ENCODE results near the gene JAZF1.
"Not testable (repeated sequence)": the region's sequence is repeated elsewhere in the genome, so short reads cannot be mapped to it uniquely, and the experiment has no call there.

The JAZF1 gene

DNA sequence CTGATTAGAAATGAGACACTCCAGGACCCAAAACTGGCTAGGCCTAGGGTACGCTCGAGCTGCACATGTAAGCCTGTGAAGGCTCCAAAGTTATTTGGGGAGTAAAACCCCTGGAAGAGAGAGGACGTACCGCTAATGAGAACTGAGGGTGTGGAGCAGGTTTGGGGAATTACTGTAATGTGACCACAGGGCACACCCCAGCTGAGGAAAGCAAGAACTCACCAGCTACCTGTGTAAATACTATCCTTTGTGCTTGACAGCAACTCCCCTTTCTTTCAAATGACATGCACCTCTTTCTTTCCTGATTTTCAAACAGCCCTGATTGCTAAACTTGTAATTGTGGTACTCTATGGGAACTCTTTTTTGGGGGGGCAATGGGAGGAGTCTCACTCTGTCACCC, 147.2 kb downstream of the JAZF1 start:
- no peak for DNase-seq

DNA sequence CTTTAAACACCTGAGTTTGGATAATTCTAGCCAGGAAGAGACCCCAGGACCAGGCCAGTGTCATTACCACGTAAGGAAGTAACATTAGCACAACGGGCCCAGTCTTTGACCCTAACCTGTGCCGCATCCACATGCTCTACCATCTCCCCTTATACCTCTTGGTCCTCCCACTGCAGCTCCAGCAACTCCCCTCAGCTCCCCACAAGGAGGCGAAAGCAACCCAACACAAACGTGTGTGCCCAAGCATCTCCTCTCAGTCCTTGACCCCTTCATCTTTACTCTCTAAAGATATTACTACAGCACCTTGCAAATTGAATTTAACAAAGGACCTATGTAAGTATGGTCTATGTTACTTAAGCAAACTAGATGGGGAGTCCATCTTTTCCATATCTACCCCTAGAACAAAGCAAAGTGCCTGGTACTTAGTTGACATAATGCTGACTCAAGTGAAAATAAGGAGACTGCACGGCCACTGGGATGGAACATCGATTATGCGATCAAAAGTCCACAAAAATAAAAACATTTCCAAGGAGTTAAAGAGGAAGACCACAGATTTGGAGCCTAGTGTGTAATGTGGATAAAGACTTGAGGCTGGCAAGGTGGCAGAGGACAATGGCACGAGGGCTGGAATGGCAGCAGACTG, 147.7 kb downstream of the JAZF1 start:
- DNase-seq: no peak

DNA sequence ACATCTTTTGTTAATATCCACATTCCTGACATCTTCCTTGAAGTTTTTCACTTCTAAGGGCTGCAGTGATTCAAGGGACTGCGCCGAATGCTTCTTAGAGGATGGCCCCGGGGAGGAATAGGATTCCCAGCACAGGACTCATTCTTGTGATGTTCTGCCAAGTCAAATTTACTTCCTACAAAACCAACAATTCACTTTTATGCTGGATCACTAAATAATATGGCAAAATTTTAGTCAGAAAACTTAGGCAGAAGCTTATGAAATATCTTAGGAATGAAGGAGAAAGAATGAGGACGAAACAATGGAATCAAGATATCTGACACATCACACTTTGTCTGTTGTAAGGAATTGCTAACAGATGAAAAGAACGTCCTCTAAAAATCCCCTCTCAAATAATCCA, 151.5 kb downstream of the JAZF1 start:
- DNase-seq: no peak

DNA sequence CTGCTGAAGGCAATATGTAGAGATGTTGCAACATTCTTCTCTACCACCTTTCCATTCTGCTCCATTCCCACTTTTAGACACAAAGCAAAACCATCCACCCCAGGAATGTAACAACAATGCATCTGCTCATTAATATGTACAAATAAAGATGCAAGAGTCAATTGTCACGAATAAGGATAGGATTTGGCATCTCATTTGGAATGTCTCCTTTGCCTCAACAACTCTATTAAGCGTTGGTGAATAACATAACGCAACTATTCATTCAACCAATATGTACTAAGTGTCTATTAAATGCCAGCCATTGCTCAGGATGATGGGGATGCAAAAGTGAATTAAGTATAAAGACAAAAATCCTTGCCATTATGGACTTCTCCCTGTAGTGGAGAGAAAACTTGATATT, 152.1 kb downstream of the JAZF1 start:
- no peak for DNase-seq

DNA sequence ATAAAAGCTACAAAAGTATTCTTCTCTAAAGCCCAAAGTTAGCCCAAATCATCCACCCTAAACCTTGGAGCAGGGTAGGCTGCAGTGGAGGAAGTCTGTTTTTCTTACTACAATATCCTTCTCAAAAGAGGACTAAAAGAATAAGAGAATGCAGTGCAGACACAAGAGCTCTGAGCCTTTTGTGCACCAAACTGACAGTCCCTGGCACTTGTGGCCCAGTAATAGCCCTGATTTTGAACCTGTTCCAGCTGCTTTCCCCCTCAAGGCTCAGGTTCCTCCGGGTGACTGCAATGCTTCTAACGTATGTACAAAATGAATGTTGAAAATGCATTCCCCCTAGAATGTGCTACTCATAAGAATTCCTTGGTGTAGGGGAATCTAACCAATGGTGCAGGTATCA, 154.4 kb downstream of the JAZF1 start:
- DNase-seq: no peak

DNA sequence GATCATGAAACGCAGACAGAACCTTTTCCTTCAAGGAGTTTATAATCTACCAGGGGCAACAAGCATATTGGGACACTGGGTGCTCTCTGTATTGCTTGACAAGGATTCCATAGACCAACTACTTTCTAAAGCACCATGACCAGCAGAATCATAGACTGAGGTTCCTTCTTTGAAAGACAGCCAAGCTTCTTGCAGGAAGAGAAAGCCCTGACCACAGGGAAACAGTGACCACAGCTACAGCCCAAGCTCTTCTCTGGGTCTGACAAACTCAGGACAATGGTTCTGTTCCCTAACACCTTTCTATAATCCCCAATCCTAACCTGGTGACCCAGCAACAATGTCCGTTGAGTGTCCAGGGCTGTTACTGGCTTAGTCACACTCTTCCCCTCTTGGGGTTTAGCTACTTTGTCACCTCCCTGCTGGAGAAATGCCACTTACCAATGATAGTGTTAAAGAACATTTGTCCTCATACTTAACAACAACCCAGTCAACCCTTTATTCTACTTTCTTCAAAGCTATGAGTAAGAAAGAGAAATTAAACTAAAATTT, 155.7 kb downstream of the JAZF1 start:
- DNase-seq: no peak

DNA sequence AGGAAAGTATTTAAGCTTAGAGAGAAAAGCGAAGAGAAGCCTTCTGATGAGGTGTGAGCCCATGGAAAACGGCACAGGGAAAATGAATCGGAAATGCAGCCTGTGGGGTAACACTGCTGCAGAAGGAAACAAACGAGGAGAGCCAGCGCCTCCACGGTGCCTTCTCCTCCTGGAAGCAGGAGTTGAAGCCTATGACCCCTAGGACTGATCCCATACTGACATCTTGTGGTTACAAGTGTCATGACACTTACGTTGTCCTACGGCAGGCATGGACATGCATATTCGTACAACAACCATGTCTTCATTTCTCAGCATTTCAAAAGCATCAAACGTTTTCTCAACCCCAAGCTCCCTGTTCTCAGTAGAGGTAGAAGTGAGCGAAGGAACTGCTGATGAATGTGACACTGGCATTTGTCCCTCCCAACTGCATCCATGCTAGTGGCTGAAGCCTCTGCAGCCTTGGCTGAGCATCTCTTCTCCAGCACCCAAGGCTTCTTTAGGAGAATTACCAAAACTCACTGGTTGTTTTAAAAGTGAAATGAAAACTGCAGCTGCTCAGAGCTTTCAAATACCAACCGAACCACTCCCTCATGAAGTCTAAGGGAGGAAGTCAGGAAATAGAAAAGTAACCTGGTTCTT, 160.2 kb downstream of the JAZF1 start:
- DNase-seq: no peak

DNA sequence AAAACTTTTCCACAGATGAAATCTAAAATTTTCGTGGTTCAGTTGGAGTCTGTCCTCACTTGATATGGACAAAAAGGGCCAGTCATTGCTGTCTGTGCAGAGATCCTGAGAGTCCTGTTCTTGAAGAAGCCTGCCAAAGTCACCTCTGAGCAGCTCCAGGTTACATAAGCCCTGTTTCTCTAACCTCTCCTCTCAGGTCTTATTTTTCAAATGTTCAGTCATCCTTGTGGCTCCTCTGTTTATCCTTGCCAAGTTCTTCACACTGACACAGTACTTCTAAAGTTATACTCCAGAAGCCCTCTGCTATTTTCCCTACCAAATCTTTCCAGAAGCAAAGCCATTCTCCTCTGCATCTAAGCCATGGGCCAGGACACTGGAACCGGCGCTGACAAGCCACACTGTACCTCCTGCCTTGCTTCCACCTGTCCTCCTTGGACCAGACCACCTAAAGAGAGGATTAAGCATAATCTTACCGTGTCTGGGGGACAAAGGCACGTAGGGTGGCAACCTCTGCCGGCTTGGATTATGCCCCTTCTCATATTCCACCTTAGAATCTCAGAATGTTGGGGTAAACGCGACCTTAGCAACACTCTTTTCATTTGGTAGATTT, 161.6 kb downstream of the JAZF1 start:
- no peak for DNase-seq

DNA sequence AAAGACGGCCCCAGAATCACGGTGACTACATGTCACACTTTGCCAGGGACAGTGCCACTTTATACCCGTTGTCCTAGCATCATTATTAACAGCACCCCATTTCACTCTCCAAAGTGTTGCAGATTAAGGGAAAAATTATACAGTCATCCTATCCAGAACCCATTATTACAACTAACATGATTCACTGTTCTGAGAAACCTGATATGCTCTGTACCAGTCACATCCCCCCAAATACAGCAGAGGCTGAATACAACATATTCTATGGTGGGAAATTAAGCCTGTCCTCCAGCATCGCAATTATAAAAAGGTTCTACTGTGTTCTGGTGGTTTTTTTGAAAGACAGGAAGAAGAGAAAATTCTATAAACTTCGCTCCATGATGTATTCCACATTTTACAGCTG, 162.1 kb downstream of the JAZF1 start:
- no peak for DNase-seq

DNA sequence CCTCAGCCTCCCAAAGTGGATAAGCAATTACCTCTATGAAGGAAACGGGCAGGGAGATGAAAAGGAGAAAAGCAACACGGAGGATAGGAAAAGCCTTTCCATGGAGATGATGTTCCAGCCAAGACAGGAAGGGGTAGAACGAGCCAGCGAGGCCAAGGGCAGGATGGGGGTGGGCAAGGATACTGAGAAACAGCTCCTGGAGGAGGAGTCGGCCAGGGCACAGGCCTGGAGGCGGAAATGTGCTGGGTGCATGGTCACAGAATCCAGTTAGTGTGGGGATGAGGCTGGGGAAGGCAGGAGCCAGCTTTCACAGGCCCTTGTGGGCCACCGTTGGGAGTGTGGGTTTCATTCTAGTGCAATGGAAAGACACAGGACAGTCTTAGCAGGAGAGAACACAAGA, 162.6 kb downstream of the JAZF1 start:
- no peak for DNase-seq

DNA sequence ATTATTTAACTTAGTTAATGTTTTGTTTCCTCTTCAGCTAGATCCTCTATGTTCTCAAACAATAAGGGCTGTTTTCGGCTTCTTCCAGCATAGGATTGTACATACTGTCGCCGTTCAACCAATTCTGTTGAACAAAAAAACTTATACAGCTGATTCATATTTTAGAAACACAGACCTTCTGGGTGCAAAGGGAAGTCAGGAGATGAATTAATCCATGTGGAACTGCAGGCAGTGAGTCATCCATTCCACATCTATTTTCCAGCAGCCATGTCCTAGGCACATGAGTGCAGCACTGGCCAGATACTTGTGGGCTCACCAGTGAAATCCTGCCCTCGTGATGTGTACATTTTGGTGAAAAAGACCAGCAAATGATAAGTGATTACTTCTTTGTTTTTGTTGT, 163.2 kb downstream of the JAZF1 start:
- no peak for DNase-seq

DNA sequence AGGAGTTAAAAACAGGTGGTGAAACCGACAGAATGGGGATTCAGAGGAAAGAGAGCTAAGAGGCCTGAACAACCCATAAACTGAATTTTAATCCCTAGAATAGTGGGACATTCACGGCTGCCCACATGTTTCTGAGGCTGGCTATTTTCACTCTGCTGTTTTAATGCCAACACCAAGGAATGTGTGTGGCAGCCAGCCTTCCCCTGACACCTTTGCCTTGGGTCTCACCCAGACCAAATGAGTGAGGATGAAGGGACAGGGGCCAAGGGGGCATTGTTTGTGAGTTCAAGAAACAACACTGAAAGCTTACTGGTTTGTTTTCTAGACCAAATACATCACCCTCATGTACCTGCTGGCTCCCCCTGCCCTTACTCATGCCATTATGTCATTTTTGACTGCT, 164.3 kb downstream of the JAZF1 start:
- DNase-seq: no peak

DNA sequence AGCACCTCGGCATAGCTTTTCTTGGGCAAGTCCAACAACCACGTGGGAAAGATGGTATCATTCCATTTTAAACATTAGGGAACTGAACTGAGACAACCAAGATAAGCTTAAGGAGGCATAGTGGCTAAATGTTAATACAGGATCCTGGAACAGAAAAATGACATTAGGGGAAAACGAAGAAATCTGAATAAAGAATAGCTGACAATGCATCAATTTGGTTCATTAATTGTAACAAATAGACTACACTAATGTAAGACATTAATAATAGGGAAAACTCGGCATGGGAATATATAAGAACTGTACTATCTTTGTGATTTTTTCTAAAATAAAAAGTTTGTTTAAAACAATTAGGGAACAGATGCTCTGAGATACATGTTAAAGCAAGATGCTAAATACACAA, 165.4 kb downstream of the JAZF1 start:
- DNase-seq: no peak

DNA sequence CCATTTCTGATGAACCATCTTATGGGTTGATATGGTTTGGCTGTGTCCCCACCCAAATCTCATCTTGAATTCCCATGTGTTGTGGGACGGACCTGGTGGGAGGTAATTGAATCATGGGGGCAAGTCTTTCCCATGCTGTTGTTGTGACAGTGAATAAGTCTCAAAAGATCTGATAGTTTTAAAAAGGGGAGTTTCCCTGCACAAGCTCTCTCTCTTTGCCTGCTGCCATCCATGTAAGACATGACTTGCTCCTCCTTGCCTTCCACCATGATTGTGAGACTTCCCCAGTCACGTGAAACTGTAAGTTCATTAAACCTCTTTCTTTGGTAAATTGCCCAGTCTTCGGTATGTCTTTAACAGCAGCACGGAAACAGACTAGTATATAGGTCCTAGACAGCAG, 166.3 kb downstream of the JAZF1 start:
- not testable (repeated sequence) for DNase-seq

DNA sequence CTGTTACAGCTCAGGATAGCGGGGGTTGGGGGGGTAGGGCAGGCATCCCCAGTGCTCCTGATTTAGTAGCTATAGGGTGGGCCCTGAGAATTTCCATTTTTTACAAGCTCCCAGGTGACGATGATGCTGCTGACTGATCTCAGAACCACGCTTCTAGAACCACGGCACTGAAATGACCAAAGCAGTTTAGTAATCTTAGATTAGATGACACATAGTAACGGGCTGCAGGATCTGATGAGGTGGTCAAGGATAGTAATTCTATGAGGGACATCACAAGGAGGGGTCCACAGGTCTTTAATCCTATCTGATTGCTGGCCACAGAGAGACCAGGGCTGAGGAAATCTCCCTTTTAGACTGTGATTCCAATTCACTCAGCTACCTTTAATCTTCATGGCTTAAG, 167.2 kb downstream of the JAZF1 start:
- no peak for DNase-seq

DNA sequence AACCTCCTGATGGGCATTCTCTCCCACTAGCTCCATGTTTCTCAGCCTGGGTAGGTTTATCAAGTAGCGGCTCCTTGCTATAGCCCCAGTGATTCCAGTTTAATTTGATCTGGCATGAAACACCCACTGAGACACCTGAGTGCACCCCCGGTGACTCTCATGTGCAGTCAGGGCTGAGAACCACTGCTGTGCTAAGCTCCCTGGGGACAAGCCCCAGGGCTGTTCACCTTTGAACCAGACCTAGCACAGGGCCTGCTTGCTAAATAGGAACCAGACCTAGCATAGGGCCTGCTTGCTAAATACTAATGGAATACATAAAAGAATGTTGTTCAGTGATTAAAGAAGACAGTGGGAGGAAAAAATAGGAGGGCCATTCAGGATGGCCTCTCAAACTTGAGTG, 167.6 kb downstream of the JAZF1 start:
- DNase-seq: no peak

DNA sequence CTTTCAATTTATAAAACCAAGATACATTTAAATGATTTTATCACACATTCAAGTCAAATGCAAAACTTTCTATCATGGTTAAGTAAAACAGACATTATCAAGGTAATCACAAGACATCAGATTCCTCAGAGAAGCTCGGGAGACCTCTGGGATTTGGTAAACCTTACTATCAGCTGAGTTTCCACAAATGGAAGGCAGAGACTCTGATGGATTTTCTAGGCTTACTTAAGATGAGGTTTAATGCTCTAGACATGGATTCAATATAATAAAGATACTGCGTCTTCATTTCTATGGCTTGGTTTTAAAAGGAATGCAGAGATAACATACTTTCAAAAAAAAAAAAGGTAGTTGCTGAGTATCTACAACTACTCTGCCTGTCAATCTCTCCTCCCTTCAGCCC, 171.7 kb downstream of the JAZF1 start:
- DNase-seq: no peak

DNA sequence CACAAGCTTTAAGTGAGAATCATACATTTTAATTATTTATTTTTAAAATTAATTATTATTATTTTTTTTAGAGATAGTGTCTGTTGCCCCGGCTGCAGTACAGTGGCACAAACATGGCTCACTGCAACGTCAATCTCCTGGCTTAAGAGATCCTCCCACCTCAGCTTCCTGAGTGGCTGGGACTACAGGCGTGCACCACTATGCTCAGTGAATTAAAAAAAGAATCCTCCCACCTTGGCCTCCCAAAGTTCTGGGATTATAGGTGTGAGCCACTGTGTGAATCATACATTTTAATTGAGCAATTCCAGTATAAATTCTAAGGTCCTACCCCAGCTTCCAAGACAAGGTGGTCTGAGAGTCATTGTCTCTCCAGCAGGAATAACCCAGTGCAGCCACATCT, 172.4 kb downstream of the JAZF1 start:
- DNase-seq: no peak

DNA sequence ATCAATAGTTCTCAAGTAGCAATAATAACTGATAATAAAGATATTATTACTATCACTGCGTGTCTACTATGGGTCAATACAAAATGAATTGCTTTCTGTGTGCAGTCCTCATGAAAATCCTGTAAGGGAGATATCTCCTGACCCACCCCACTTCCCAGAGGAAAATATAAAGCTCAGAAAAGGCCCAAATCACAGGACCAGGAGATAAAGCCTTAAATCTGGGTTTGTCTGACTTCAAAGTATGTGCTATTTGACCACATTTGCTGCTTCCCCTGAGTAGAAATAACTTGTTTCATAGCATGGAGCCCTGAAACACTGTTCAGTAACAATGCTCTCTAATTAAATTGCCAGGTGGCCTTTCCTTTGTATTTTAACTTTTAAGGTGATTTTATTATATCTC, 174.1 kb downstream of the JAZF1 start:
- DNase-seq: no peak

DNA sequence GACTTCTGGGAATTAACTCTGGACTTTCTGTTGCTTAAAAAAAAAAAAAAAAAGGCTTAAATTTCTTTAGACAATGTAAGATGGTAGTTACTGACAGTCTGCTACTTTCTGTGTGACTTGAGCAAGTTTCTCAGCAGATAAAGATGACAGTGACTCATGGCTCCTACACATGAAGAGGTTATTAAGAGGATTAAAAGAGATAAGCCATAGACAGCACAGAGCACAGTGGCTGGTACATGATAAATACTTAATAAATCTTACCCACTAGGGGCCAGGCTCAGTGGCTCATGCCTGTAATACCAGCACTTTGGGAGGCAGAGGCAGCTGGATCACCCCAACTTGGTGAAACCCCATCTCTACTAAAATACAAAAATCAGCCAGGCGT, 174.8 kb downstream of the JAZF1 start:
- no peak for DNase-seq

DNA sequence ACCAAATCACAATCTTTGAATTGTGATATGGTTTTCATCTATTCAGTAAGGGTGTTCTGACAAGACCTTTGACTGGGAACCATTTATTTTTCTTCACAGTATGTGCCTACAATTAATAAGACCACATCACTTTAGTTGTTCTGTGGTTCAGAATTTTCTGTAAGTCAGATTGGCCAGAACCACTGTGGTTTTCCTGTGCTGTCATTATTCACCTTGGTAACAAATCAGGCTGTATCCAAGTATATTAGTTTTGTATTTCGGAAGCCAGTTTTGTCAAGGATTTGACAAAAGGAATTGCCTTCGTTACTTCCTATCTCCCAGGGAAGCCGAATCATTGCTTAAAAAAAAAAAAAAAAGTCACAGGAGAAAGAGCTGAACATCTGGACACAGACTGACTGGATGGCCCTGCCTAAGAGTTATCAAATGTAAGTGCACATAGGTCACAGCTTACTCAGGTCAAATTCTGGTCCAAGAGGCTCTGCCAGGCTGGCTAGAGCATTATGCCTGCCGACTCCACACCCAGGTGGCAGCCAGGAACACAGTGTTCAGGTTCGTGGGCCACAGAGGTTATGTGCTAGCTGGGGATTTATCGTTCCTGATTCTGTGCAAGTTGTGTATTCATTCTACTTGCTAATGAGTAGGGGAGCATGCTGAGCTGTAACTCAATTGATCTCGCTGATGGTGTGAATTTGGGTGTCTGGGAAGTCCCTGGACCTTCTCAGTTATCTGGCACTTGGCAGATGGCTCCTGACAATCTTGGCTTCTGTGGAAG, 175.3 kb downstream of the JAZF1 start:
- DNase-seq: no peak

DNA sequence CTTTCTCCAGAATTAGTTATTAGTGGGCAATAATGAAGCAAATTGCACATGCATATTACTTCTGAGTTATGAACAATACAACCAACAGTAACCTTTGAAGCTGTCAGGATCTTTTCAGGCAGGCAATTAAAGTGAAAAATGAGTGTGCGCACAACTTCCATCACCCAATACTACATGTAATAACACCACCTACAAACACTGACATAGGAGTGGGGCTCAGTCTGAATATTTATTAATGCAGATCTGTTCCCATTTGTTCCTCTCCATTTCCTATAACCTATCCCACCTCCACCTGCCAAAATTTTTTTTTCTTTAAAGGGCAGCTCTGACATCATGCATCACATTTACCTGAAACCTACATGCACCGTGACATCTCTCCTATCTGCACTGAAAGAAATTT, 177.2 kb downstream of the JAZF1 start:
- DNase-seq: no peak

DNA sequence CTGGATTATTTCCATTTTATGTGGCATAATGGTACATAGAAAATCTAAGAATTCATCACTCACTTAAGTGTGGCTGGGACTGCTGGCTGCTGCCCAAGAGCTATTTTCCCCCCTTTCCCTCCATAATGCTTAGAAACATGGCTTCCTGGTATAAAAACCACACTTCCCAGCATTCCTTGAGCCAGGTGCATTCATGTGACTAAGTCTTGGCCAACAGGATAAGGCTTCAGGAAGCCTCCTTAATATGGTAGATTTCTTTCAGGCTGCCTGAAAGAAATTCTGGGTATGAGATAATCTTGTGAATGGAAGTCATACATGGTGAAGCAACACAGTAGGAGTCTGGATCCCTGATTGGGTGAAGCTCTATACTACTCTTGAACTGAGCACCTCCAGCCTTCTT, 178.0 kb downstream of the JAZF1 start:
- DNase-seq: no peak

DNA sequence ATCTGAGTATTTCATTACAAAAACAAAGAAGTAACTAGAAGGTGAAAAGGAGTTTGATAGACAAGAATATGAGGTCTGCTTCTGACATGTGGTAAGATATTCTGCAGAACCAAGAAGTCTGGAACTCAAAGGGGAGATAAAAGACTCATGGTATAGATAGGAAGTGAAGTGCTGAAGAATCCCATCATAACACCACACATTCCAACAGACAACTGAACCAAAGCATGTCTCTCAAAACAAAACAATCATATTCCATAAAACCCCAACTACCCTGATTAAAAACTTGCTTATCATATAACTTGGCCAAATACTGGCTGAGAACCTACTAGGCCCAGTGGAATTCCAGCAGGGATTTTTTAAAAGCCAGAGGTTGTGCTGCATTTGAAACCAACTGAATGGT, 178.7 kb downstream of the JAZF1 start:
- no peak for DNase-seq
